ENCODE measurements around the gene ST3GAL2.

The ST3GAL2 gene

GRCh38 chr16:70438969-70439862 lies at the start of gene ST3GAL2:
TSS of gene ST3GAL2 (minus strand) at chr16:70439100. CDS start at chr16:70398530, 40,570 bp downstream.
- TF ChIP-seq GATA3 (IDR thresholded peaks at IDR 0.05; ENCODE audit: low read depth, low read length) (no peak), GATA2 (IDR thresholded peaks at IDR 0.05; ENCODE audit: low read depth, low read length) (no peak)

GRCh38 chr16:70484867-70485266 lies 46.0 kb upstream of the ST3GAL2 start:
- TF ChIP-seq GATA2 (IDR thresholded peaks at IDR 0.05; ENCODE audit: low read depth, low read length), result no peak
- no peak for TF ChIP-seq GATA3 (IDR thresholded peaks at IDR 0.05; ENCODE audit: low read depth, low read length)

DNA sequence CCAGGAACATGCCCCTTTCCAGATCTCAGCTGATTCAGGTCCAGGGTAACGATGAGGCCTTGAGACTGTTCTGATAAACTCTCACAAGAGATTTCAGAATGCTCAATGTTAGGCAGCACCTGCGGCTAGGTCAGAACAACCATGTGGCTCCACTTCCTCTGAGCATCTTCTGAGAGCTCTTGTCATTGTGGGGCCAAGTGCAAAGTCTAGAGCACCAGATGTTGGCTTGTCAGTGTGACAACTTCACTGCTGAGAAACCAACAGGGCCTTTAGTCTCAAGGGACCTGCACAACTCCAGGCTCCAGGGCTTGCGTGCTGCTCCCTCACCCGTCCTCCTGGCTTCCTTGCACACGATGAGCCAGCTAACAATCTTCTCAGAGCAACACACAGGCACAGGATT lies 44.5 kb upstream of the ST3GAL2 start:
- TF ChIP-seq GATA3 (IDR thresholded peaks at IDR 0.05; ENCODE audit: low read depth, low read length), result no peak
- no peak for TF ChIP-seq GATA2 (IDR thresholded peaks at IDR 0.05; ENCODE audit: low read depth, low read length)

DNA sequence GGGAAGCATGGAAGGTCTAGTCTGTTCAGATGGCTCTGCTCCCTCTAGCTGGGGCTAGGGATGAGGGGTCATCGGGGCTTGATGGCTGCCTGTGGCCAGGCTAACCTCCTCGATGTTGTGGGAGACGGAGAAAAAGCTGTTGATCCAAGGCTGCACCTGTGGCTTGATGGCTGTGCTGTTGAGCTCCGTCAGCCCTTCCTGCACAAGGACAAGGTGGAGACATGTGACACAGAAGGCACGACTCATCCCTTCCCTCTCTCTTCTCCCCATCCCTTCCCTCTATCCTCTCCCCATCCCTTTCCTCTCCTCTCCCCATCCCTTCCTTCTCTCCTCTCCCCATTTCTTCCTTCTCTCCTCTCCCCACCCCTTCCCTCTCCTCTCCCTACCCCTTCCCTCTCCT lies 43.7 kb upstream of the ST3GAL2 start:
- TF ChIP-seq GATA3 (IDR thresholded peaks at IDR 0.05; ENCODE audit: low read depth, low read length), result no peak
- no peak for TF ChIP-seq GATA2 (IDR thresholded peaks at IDR 0.05; ENCODE audit: low read depth, low read length)

- TF ChIP-seq GATA2 (IDR thresholded peaks at IDR 0.05; ENCODE audit: low read depth, low read length) (no peak), GATA3 (IDR thresholded peaks at IDR 0.05; ENCODE audit: low read depth, low read length) (no peak)
Observed at GRCh38 chr16:70481929-70482536, 43.1 kb upstream of the ST3GAL2 start.

DNA sequence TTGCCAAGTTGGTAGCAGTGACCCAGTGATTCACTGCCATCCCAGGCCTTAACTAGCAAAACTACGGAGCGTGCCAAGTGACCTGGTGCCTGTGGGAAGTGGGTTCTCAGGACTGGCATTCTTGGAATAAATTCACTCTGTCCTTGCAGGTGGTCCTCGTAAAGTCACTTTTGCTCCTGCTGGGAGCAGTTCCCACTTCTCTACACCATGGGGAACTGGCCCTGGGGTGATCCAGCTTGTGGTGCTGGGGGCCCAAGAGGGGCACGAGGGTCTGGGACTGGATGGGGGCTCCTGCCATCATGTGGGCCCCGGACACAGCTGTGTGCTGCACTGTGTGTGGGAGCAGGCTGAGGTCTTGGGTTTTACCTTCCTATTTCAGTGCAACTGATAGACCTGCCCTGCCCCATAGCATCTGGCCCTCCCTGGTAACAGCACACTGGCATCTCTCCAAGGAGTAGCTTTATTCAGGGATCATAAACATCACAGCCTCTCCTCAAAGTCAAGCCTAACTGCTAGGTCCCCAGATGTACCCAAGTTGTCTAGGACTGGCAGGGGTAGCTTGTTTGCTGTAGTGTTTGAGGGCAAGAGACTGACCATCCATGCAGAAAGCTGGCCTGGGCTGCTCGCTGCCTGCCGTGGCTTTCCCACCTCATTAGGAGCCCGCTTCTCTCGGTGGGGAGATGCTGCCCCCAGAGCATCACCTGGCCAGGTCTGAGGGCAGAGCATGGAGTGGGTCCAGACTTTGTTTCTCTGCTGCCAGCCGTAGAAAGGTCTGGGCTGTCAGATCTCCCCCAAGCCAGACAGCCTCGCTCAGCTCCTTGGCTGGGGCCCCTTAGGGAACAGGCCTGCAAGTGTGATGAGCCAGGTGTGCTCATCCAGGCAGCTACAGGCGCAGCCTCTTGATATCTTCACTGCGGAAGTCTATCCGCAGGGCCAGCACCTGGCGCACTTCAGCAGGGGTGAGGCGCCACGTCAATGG lies 41.5 kb upstream of the ST3GAL2 start:
- TF ChIP-seq GATA2 (IDR thresholded peaks at IDR 0.05; ENCODE audit: low read depth, low read length) (no peak), GATA3 (IDR thresholded peaks at IDR 0.05; ENCODE audit: low read depth, low read length) (no peak)

DNA sequence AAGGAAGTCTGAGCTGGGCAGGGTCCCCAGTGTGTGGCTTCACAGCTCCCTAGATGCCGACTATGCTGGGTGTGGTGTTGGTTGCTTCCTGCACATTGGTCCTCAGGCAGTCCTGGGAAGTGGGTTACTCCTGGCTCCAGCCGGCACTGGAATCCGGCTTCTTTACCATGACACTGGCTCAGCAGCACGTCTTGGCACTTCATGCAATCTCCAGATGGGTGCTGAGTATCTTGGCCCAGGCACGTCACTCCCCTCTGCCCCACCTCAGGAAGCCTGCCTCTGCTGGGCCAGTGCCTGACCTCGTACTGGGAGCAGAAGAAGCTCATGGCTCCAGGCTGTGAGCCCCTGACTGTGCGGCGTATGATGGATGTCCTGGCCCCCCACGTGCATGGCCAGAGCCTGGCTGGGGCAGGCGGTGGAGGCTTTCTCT lies 40.0 kb upstream of the ST3GAL2 start:
- no peak for TF ChIP-seq GATA2 (IDR thresholded peaks at IDR 0.05; ENCODE audit: low read depth, low read length)
- TF ChIP-seq GATA3 (IDR thresholded peaks at IDR 0.05; ENCODE audit: low read depth, low read length), result no peak

GRCh38 chr16:70478169-70478568 lies 39.3 kb upstream of the ST3GAL2 start:
- TF ChIP-seq GATA2 (IDR thresholded peaks at IDR 0.05; ENCODE audit: low read depth, low read length), result no peak
- TF ChIP-seq GATA3 (IDR thresholded peaks at IDR 0.05; ENCODE audit: low read depth, low read length), result no peak

DNA sequence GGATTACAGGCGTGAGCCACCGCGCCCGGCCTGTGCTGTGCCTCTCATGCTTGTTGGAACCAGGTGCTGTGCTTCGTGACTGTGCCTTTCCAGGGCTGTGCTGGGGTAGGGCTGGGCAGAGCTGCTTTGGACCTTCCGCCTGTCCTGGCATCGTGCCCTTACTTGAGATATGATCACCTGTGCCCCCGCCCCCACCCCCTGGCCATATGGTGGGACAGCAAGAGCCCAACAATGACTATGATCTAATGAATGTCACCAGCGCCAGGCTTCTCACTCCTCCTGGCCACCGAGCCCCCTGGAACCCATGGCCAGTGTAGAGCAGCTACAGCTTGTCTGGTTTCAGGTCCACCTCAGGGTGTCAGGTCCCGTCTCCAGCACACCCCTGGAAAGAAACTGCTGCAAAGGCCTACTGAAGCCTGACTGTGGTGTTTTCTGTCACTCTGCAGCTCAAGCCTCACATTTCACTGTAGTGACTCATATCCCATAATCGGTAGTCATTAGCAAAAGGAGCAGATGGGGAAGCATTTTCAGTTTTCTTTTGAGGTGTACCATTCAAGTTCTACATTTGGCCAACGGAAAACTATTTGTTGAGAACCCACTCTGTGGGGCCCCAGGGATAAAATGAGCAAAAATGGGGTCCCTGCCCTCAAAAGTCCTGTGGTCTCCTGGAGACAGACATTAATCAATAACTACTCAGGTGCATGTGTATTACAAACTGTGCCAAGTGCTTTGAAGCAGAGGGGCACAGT lies 37.5 kb upstream of the ST3GAL2 start:
- TF ChIP-seq GATA2 (IDR thresholded peaks at IDR 0.05; ENCODE audit: low read depth, low read length), result peak; percentile 86
- no peak for TF ChIP-seq GATA3 (IDR thresholded peaks at IDR 0.05; ENCODE audit: low read depth, low read length)

DNA sequence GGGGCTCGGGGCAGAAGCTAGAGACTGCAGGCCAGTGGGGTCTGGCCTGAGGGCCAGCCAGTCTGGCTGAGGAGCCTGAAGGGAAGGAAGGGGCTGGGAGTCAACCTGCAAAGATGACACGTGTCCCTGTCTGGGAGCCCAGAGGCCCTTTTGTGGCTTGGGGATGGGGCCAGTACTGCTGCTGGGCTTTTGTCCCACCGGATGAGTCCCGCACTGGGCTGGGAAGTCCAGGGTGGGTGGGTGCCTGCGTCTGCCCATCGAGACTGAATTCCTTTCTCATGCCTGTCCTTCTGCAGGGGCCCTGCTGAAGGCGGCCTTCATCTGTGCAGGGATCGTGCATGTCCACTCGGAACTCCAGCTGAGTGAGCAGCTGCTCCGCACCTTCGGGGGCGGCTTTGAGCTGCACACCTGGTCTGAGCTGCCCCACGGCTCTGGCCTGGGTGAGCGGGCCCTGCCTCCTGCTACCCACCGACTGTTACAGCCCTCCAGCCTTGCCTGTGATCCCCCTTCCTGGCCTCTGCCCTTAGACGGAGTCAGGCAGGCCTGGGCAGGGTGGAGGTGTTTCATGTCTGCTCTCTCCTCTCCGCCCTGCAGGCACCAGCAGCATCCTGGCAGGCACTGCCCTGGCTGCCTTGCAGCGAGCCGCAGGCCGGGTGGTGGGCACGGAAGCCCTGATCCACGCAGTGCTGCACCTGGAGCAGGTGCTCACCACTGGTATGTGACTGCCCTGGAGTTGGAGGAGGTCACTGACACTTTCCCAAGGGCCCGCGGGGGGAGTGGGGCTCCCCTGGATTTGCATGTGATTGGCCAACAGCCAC lies 36.4 kb upstream of the ST3GAL2 start:
- TF ChIP-seq GATA3 (IDR thresholded peaks at IDR 0.05; ENCODE audit: low read depth, low read length) (no peak), GATA2 (IDR thresholded peaks at IDR 0.05; ENCODE audit: low read depth, low read length) (no peak)

- no peak for TF ChIP-seq GATA3 (IDR thresholded peaks at IDR 0.05; ENCODE audit: low read depth, low read length)
- peak; percentile 58 for TF ChIP-seq GATA2 (IDR thresholded peaks at IDR 0.05; ENCODE audit: low read depth, low read length)
Observed at GRCh38 chr16:70474320-70475053, 35.6 kb upstream of the ST3GAL2 start.
